MM.1S (cell line): ENCODE results near the gene VAPA.

Experiments
- DNase-seq: peaks from one replicate; pipeline ENCODE4 v3.0.0-alpha.2; 2015
- H2AFZ ChIP-seq: fragments of 300-600 bp; sonication (generic); 2 replicates; pipeline ENCODE4 v1.6.0; 2016; ENCODE audit warnings: antibody characterized with exemption, low read length
- H3F3A ChIP-seq: fragments of 300-600 bp; sonication (generic); 2 replicates; pipeline ENCODE4 v1.6.1; 2016; ENCODE audit warnings: mild to moderate bottlenecking, antibody characterized with exemption, low read length, moderate library complexity, mixed read lengths; ENCODE audit not compliant: insufficient read depth
- H3K27ac ChIP-seq: fragments of 300-600 bp; sonication (generic); 2 replicates; pipeline ENCODE4 v1.5.1; 2016; ENCODE audit warnings: mild to moderate bottlenecking, low read length
- H3K27me3 ChIP-seq: fragments of 300-600 bp; sonication (generic); replicated peaks from 2 replicates; pipeline ENCODE4 v1.6.0; 2016; ENCODE audit warnings: low read length; ENCODE audit not compliant: insufficient read depth
- H3K36me3 ChIP-seq: fragments of 300-600 bp; sonication (generic); replicated peaks from 2 replicates; pipeline ENCODE4 v1.6.1; 2016; ENCODE audit warnings: mild to moderate bottlenecking, low read length, mixed read lengths; ENCODE audit not compliant: insufficient read depth
- H3K4me1 ChIP-seq: fragments of 300-600 bp; sonication (generic); 2 replicates; pipeline ENCODE4 v1.6.1; 2016; ENCODE audit warnings: low read length, mixed read lengths
- H3K4me2 ChIP-seq: fragments of 300-600 bp; sonication (generic); 2 replicates; pipeline ENCODE4 v1.6.0; 2016; ENCODE audit warnings: low read depth, low read length
- H3K4me3 ChIP-seq: fragments of 300-600 bp; sonication (generic); 2 replicates; pipeline ENCODE4 v1.5.1; 2016; ENCODE audit warnings: low read length, mixed read lengths
- H3K79me2 ChIP-seq: fragments of 300-600 bp; sonication (generic); 2 replicates; pipeline ENCODE4 v1.6.1; 2016; ENCODE audit warnings: mixed run types, low read length, mixed read lengths
- H3K9ac ChIP-seq: fragments of 300-600 bp; sonication (generic); 2 replicates; pipeline ENCODE4 v1.6.1; 2016; ENCODE audit warnings: low read length, mixed read lengths
- H3K9me2 ChIP-seq: fragments of 300-600 bp; sonication (generic); replicated peaks from 2 replicates; pipeline ENCODE4 v1.6.1; 2016; ENCODE audit warnings: mild to moderate bottlenecking, low read length, mixed read lengths; ENCODE audit not compliant: insufficient read depth
- H3K9me3 ChIP-seq: fragments of 300-600 bp; sonication (generic); replicated peaks from 2 replicates; pipeline ENCODE4 v1.6.1; 2016; ENCODE audit warnings: mild to moderate bottlenecking, low read length, mixed read lengths; ENCODE audit not compliant: insufficient read depth
- H4K20me1 ChIP-seq: fragments of 300-600 bp; sonication (generic); 2 replicates; pipeline ENCODE4 v1.6.1; 2016; ENCODE audit warnings: mild to moderate bottlenecking, low read length, moderate library complexity, mixed read lengths; ENCODE audit not compliant: insufficient read depth
- EZH2 ChIP-seq: fragments of 300-600 bp; sonication (generic); optimal IDR thresholded peaks from 2 replicates; pipeline ENCODE3; 2017; ENCODE audit warnings: low read depth, mild to moderate bottlenecking, antibody characterized with exemption, low read length, mixed read lengths
- EZH2phosphoT487 ChIP-seq: fragments of 300-600 bp; sonication (generic); IDR thresholded peaks from 2 replicates; pipeline ENCODE4 v1.6.1; 2018; ENCODE audit warnings: antibody characterized with exemption, low read length
- TF ChIP-seq, protein P1 (sequence below): fragments of 300-600 bp; sonication (generic); IDR thresholded peaks from 2 replicates; pipeline ENCODE4 v1.5.1; 2016; ENCODE audit warnings: antibody characterized with exemption, low read length, mixed read lengths

Gene VAPA

GRCh38 chr18:9996094-9996493 is 82.3 kb downstream of the VAPA start:
- H3K79me2 ChIP-seq = no peaks in the 10 kb centered on the region
- H2AFZ ChIP-seq = no peak overlapping the region
- H3K9me2 ChIP-seq = no peaks in the 10 kb centered on the region
- H3K4me1 ChIP-seq = no peaks in the 10 kb centered on the region
- DNase-seq = no peak
- no peaks in the 10 kb centered on the region for H3F3A ChIP-seq
- no peak overlapping the region for H3K4me2 ChIP-seq
- TF ChIP-seq EZH2phosphoT487 = no peak
- TF ChIP-seq EZH2 = no peak
- TF ChIP-seq, protein P1, sequence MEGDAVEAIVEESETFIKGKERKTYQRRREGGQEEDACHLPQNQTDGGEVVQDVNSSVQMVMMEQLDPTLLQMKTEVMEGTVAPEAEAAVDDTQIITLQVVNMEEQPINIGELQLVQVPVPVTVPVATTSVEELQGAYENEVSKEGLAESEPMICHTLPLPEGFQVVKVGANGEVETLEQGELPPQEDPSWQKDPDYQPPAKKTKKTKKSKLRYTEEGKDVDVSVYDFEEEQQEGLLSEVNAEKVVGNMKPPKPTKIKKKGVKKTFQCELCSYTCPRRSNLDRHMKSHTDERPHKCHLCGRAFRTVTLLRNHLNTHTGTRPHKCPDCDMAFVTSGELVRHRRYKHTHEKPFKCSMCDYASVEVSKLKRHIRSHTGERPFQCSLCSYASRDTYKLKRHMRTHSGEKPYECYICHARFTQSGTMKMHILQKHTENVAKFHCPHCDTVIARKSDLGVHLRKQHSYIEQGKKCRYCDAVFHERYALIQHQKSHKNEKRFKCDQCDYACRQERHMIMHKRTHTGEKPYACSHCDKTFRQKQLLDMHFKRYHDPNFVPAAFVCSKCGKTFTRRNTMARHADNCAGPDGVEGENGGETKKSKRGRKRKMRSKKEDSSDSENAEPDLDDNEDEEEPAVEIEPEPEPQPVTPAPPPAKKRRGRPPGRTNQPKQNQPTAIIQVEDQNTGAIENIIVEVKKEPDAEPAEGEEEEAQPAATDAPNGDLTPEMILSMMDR = no peak
- no peak overlapping the region for H3K9ac ChIP-seq
- no peaks in the 10 kb centered on the region for H3K9me3 ChIP-seq
- H3K27ac ChIP-seq = no peak overlapping the region
- no peaks in the 10 kb centered on the region for H3K27me3 ChIP-seq
- no peaks in the 10 kb centered on the region for H4K20me1 ChIP-seq
- no peaks in the 10 kb centered on the region for H3K36me3 ChIP-seq
- H3K4me3 ChIP-seq = no peak overlapping the region

DNA sequence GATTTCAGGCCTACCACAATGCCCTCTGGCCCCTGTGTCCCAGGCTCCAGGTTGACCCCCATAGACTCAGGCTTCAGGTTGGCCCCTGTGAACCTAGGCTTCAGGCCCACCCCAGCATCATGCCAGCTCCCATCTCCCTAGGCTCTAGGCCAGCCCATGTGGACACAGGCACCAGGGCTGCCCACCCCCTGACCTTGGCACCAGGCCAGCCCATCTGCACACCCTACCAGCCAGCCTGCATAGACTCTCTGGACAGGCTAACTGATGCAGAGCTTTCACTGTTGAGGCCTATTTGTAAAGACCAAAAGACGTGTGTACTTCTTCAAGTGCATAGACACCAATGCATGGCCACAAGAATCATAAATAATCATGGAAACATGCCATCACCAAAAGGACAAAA is 83.9 kb downstream of the VAPA start:
- no peak overlapping the region for H3K9ac ChIP-seq
- H3K9me2 ChIP-seq = no peaks in the 10 kb centered on the region
- no peaks in the 10 kb centered on the region for H3K9me3 ChIP-seq
- H3K4me3 ChIP-seq = no peak overlapping the region
- H3K36me3 ChIP-seq = no peaks in the 10 kb centered on the region
- no peak for DNase-seq
- H4K20me1 ChIP-seq = no peaks in the 10 kb centered on the region
- TF ChIP-seq, protein P1 = no peak
- TF ChIP-seq EZH2 (no peak), EZH2phosphoT487 (no peak)
- H3K27ac ChIP-seq = no peak overlapping the region
- no peak overlapping the region for H2AFZ ChIP-seq
- no peaks in the 10 kb centered on the region for H3K79me2 ChIP-seq
- H3K27me3 ChIP-seq = no peaks in the 10 kb centered on the region
- H3K4me1 ChIP-seq = no peaks in the 10 kb centered on the region
- H3K4me2 ChIP-seq = no peak overlapping the region
- H3F3A ChIP-seq = no peaks in the 10 kb centered on the region

DNA sequence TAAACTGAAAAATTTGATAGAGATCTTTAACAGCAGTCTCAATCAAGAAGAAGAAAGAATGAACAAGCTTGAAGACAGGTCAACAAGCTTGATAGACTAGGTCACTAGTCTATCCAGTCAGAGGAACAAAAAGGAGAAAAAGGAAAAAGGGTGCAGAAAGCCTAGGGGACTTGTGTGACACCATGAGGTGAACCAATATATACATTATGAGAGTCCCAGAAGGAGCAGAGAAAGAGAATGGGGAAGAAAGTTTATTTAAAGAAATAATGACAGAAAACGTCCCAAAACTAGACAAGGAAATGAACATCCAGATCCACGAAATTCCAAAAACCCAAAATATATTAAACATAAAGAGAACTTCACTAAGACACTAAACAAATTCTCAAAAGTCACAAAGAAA is 84.5 kb downstream of the VAPA start:
- Histone ChIP-seq H3K79me2 (no peaks in the 10 kb centered on the region), H3K4me2 (no peak overlapping the region), H3K27ac (no peak overlapping the region), H3K4me3 (no peak overlapping the region), H4K20me1 (no peaks in the 10 kb centered on the region), H3F3A (no peaks in the 10 kb centered on the region), H3K9me3 (no peaks in the 10 kb centered on the region), H3K27me3 (no peaks in the 10 kb centered on the region), H3K36me3 (no peaks in the 10 kb centered on the region), H3K4me1 (no peaks in the 10 kb centered on the region), H3K9me2 (no peaks in the 10 kb centered on the region), H3K9ac (no peak overlapping the region), H2AFZ (no peak overlapping the region)
- no peak for TF ChIP-seq EZH2phosphoT487
- TF ChIP-seq, protein P1 = no peak
- DNase-seq = no peak
